ENCODE measurements around the gene TTC17. TPM values are rescaled to one million over a fixed set of nuclear protein-coding genes. Genes with fewer than 3 reads are reported as not detected.
"Not testable (repeated sequence)": the region's sequence is repeated elsewhere in the genome, so short reads cannot be mapped to it uniquely, and the experiment has no call there.

TTC17 gene
- total RNA-seq, 1 experiment from 2014 or later = 92.7 TPM

DNA sequence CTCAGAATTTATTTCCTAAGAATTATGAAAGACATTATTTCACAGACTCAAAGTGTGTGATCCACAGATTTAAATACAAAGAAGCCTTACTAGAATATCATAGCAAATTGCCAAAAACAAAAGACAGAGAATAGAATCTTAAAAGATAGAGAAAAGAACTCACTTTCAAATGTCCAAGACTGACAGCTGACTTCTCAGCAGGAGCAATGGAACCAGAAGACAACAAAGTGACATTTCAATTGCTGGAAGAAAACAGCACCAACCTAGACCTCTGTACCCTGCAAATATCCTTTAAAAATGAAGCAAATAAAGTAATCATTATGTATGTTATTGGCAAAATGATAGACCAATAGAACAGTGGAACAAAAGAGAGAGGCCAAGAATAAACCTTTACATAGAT is 109.2 kb downstream of the TTC17 start:
- Mint-ChIP-seq H3K27ac (ENCODE audit: low read depth, unreplicated experiment) (no peak overlapping the region), H3K4me1 (ENCODE audit: insufficient read depth, unreplicated experiment) (no peaks in the 10 kb centered on the region), H3K27me3 (ENCODE audit: insufficient read depth, unreplicated experiment) (no peaks in the 10 kb centered on the region), H3K9me3 (ENCODE audit: unreplicated experiment) (peaks cover 22% of the 10 kb centered on the region), H3K4me3 (ENCODE audit: unreplicated experiment) (no peak overlapping the region), H3K36me3 (ENCODE audit: insufficient read depth, unreplicated experiment) (peaks cover 38% of the 10 kb centered on the region)
- POLR2A ChIA-PET = no interaction called here
- no peak for DNase-seq (ENCODE audit: unreplicated experiment)
- intact Hi-C loops (cut with micrococcal nuclease) = loop anchor here (2.0 kb wide), 1 partner anchor 71 kb away; no protein-coding TSS in a partner anchor
- CTCF ChIA-PET = interaction anchor here (0.6 to 1.2 kb wide), 4 partner anchors 12 to 1244 kb away, joined by 3 to 4 read pairs (median 3); no protein-coding TSS in a partner anchor
- TF ChIP-seq, protein P1, sequence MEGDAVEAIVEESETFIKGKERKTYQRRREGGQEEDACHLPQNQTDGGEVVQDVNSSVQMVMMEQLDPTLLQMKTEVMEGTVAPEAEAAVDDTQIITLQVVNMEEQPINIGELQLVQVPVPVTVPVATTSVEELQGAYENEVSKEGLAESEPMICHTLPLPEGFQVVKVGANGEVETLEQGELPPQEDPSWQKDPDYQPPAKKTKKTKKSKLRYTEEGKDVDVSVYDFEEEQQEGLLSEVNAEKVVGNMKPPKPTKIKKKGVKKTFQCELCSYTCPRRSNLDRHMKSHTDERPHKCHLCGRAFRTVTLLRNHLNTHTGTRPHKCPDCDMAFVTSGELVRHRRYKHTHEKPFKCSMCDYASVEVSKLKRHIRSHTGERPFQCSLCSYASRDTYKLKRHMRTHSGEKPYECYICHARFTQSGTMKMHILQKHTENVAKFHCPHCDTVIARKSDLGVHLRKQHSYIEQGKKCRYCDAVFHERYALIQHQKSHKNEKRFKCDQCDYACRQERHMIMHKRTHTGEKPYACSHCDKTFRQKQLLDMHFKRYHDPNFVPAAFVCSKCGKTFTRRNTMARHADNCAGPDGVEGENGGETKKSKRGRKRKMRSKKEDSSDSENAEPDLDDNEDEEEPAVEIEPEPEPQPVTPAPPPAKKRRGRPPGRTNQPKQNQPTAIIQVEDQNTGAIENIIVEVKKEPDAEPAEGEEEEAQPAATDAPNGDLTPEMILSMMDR (IDR thresholded peaks at IDR 0.05; ENCODE audit: unreplicated experiment) = no peak
- BruUV-seq (replicated peaks) = no TSS peak

DNA sequence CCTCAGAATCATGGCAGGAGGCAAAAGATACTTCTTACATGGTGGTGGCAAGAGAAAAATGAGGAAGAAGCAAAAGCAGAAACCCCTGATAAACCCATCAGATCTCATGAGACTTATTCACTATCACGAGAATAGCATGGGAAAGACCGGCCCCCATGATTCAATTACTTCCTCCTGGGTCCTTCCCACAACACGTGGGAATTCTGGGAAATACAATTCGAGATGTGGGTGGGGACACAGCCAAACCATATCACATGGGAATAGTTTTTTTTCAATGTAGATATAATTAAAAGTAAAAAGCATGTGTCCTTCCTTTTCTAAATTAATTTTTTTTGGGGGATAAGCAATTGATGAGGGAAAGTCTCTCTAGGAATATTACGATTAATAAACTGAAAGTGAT is 118.8 kb downstream of the TTC17 start:
- intact Hi-C loops (cut with micrococcal nuclease); CTCF ChIA-PET; H3K27ac Mint-ChIP-seq (ENCODE audit: low read depth, unreplicated experiment); POLR2A ChIA-PET; H3K4me3 Mint-ChIP-seq (ENCODE audit: unreplicated experiment); H3K27me3 Mint-ChIP-seq (ENCODE audit: insufficient read depth, unreplicated experiment); BruUV-seq (replicated peaks); H3K4me1 Mint-ChIP-seq (ENCODE audit: insufficient read depth, unreplicated experiment); DNase-seq (ENCODE audit: unreplicated experiment): not testable (repeated sequence)
- Mint-ChIP-seq H3K36me3 (ENCODE audit: insufficient read depth, unreplicated experiment) (peaks cover 23% of the 10 kb centered on the region), H3K9me3 (ENCODE audit: unreplicated experiment) (peaks cover 16% of the 10 kb centered on the region)

DNA sequence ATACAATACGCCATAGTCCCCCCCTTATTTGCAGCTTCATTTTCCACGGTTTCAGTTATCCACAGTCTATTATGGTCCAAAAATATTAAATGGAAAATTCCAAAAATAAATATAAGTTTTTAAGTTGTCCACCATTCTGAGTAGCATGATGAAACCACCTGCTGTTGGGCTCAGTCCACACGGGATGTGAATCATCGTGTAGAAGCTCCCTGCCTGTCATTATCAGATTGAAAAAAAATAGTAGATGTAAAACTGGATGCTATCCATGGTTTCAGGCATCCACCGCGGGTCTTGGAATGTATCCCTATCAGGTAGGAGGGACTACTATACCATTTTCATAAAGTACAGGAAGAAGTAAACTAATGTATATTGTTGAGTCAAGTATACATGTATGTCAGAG is 127.4 kb downstream of the TTC17 start:
- H3K4me1 Mint-ChIP-seq (ENCODE audit: insufficient read depth, unreplicated experiment) = no peaks in the 10 kb centered on the region
- no TSS peak for BruUV-seq (replicated peaks)
- ChIA-PET POLR2A (interaction anchor here (0.7 kb wide), 1 partner anchor 114 kb away, joined by 3 read pairs; no protein-coding TSS in a partner anchor), CTCF (interaction anchor here (0.6 to 0.9 kb wide), 2 partner anchors 12 to 74 kb away, joined by 3 read pairs; no protein-coding TSS in a partner anchor)
- no peak overlapping the region for H3K27ac Mint-ChIP-seq (ENCODE audit: low read depth, unreplicated experiment)
- H3K36me3 Mint-ChIP-seq (ENCODE audit: insufficient read depth, unreplicated experiment) = peaks cover 17% of the 10 kb centered on the region
- no peak overlapping the region for H3K4me3 Mint-ChIP-seq (ENCODE audit: unreplicated experiment)
- no peaks in the 10 kb centered on the region for H3K9me3 Mint-ChIP-seq (ENCODE audit: unreplicated experiment)
- DNase-seq (ENCODE audit: unreplicated experiment) = peak; percentile 37
- intact Hi-C loops (cut with micrococcal nuclease) = no loop called here
- TF ChIP-seq, protein P1 (IDR thresholded peaks at IDR 0.05; ENCODE audit: unreplicated experiment) = no peak
- H3K27me3 Mint-ChIP-seq (ENCODE audit: insufficient read depth, unreplicated experiment) = no peaks in the 10 kb centered on the region

DNA sequence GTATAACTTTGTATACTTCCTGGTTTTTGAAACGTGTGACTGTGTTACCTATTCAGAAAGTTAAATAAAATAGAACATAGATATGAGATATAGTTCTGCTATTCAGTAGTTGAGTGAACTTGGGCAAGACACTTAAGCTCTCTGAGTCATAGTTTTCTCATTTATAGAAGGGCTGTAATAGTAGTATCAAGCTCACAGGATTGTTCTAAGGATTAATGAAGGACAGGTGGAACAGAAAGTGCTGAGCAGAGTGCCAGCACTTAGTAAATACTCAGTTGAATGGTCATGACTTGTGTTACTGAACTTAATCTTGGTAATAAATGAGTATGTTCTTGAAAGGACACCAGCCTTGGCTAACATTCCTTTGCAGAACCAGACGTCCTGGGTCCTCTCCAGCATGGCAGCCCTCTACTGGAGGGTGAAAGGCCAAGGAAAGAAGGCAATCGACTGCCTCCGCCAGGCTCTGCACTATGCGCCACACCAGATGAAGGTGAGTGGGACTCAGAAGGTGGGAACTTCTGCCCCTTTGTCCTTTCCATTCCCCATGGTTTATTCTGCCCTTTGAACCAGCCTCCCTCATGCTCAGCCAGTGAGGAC is 131.2 kb downstream of the TTC17 start:
- CTCF ChIA-PET = interaction anchor here (0.7 to 0.8 kb wide), 2 partner anchors 7 to 95 kb away, joined by 3 read pairs; no protein-coding TSS in a partner anchor
- Mint-ChIP-seq H3K4me1 (ENCODE audit: insufficient read depth, unreplicated experiment) (no peaks in the 10 kb centered on the region), H3K27ac (ENCODE audit: low read depth, unreplicated experiment) (no peak overlapping the region), H3K27me3 (ENCODE audit: insufficient read depth, unreplicated experiment) (no peaks in the 10 kb centered on the region), H3K4me3 (ENCODE audit: unreplicated experiment) (no peak overlapping the region), H3K36me3 (ENCODE audit: insufficient read depth, unreplicated experiment) (peaks cover 33% of the 10 kb centered on the region), H3K9me3 (ENCODE audit: unreplicated experiment) (no peaks in the 10 kb centered on the region)
- DNase-seq (ENCODE audit: unreplicated experiment) = no peak
- POLR2A ChIA-PET = no interaction called here
- intact Hi-C loops (cut with micrococcal nuclease) = no loop called here
- BruUV-seq (replicated peaks) = no TSS peak
- TF ChIP-seq, protein P1 (IDR thresholded peaks at IDR 0.05; ENCODE audit: unreplicated experiment) = no peak

Measured in MCF 10A (cell line).